OCI-LY7 (cell line): ENCODE results near the gene TMEM273. TPM values are rescaled to one million over a fixed set of nuclear protein-coding genes. Genes with fewer than 3 reads are reported as not detected.
A peak's percentile ranks its signal among the peaks of the same experiment; 100 is the strongest.

ENCODE experiments used
- BruUV-seq: library from RNA; stranded (reverse); fragments of 400-500 nt; replicated peaks from 2 replicates; lab custom pipeline; 2021; lab: Mats Ljungman, UMichigan
- CTCF ChIA-PET: fragments of 300-600 bp; sonication (Branson Sonifier 250); formaldehyde crosslinking; loops from one replicate; lab custom pipeline; 2022; ENCODE audit warnings: antibody characterized with exemption; ENCODE audit not compliant: unreplicated experiment; lab: Charles Lee
- POLR2A ChIA-PET: fragments of 300-600 bp; sonication (Branson Sonifier 250); formaldehyde crosslinking; loops from one replicate; lab custom pipeline; 2022; ENCODE audit warnings: antibody characterized with exemption; lab: Charles Lee
- DNase-seq: peaks from one replicate; pipeline ENCODE4 v3.0.0-alpha.2; 2015; ENCODE audit warnings: low spot score
- H2AFZ ChIP-seq: fragments of 200-600 bp; sonication (generic), shearing (Covaris generic); 2 replicates; pipeline ENCODE4 v1.6.1; 2014; ENCODE audit warnings: mild to moderate bottlenecking, antibody characterized with exemption, low read length, moderate library complexity
- H3K27ac ChIP-seq: fragments of 200-600 bp; sonication (generic); 2 replicates; pipeline ENCODE4 v1.5.1; 2014; ENCODE audit warnings: mixed run types, low read depth, mild to moderate bottlenecking, moderate library complexity, low read length, inconsistent platforms; ENCODE audit not compliant: poor library complexity, severe bottlenecking
- H3K36me3 ChIP-seq: fragments of 200-600 bp; sonication (generic); 2 replicates; pipeline ENCODE4 v1.6.1; 2014; ENCODE audit warnings: mild to moderate bottlenecking, antibody characterized with exemption, low read length, moderate library complexity, mixed read lengths; ENCODE audit not compliant: insufficient read depth
- H3K4me1 ChIP-seq: fragments of 200-600 bp; sonication (generic); 2 replicates; pipeline ENCODE4 v1.5.1; 2014; ENCODE audit warnings: mild to moderate bottlenecking, low read length; ENCODE audit not compliant: insufficient read depth, poor library complexity, severe bottlenecking
- H3K4me2 ChIP-seq: fragments of 200-600 bp; sonication (generic); 2 replicates; pipeline ENCODE4 v1.6.1; 2014; ENCODE audit warnings: mild to moderate bottlenecking, low read length
- H3K4me3 ChIP-seq: fragments of 200-600 bp; sonication (generic); 2 replicates; pipeline ENCODE4 v1.5.1; 2014; ENCODE audit warnings: mild to moderate bottlenecking, low read depth, low read length; ENCODE audit not compliant: poor library complexity, severe bottlenecking
- H3K79me2 ChIP-seq: fragments of 200-600 bp; sonication (generic); 2 replicates; pipeline ENCODE4 v1.6.1; 2016; ENCODE audit warnings: low read depth, mild to moderate bottlenecking, low read length, moderate library complexity, mixed read lengths; ENCODE audit not compliant: insufficient read depth
- H3K9me2 ChIP-seq: fragments of 200-600 bp; sonication (generic); 2 replicates; pipeline ENCODE4 v1.6.1; 2016; ENCODE audit warnings: mild to moderate bottlenecking, low read length, mixed read lengths; ENCODE audit not compliant: insufficient read depth
- H3K9me3 ChIP-seq: fragments of 200-600 bp; sonication (generic); 2 replicates; pipeline ENCODE4 v1.6.1; 2014; ENCODE audit warnings: mild to moderate bottlenecking, mixed run types, low read length, mixed read lengths
- H4K20me1 ChIP-seq: fragments of 200-600 bp; sonication (generic); 2 replicates; pipeline ENCODE4 v1.6.1; 2014; ENCODE audit warnings: mild to moderate bottlenecking, antibody characterized with exemption, low read length, moderate library complexity, mixed read lengths; ENCODE audit not compliant: insufficient read depth
- CTCF ChIP-seq: fragments of 200-600 bp; sonication (generic); conservative IDR thresholded peaks from 2 replicates; pipeline ENCODE4 v1.5.1; 2014; ENCODE audit warnings: mild to moderate bottlenecking, antibody characterized with exemption, low read length, moderate library complexity, mixed read lengths
- EZH2phosphoT487 ChIP-seq: fragments of 200-600 bp; sonication (generic); IDR thresholded peaks from 2 replicates; pipeline ENCODE4 v1.6.1; 2018; ENCODE audit warnings: low read depth, borderline replicate concordance, mild to moderate bottlenecking, mixed run types, antibody characterized with exemption, low read length, moderate library complexity, mixed read lengths
- intact Hi-C: fragments of 100-400 bp; cut with micrococcal nuclease; formaldehyde crosslinking; loops from one replicate; pipeline ENCODE4 v1.10.0; 2022; ENCODE audit not compliant: unreplicated experiment
- total RNA-seq, 2 experiments: library from RNA; depleted of rRNA in 1 of 2; stranded (reverse); fragments of >200 nt in 1 of 2; shearing (Covaris generic) in 1 of 2; gene quantifications; 2 replicates each; pipeline ENCODE4 v1.2.3, GENCODE V29; 2014 to 2022

The TMEM273 gene
- total RNA-seq, 2 experiments from 2014 or later, result 0.82 to 1.8 TPM

GRCh38 chr10:49173201-49173772, 14.9 kb downstream of the TMEM273 start:
- ChIA-PET CTCF (no interaction called here), POLR2A (interaction anchor here (0.7 kb wide), 1 partner anchor 29 kb away, joined by 3 read pairs; no protein-coding TSS in a partner anchor)
- no TSS peak for BruUV-seq
- Histone ChIP-seq H4K20me1 (no peaks in the 10 kb centered on the region), H3K9me3 (no peaks in the 10 kb centered on the region), H3K79me2 (no peaks in the 10 kb centered on the region), H3K4me2 (no peak overlapping the region), H3K9me2 (no peaks in the 10 kb centered on the region), H3K27ac (no peak overlapping the region), H2AFZ (no peak overlapping the region), H3K36me3 (no peaks in the 10 kb centered on the region), H3K4me1 (peaks cover 26% of the 10 kb centered on the region), H3K4me3 (no peak overlapping the region)
- TF ChIP-seq CTCF (no peak), EZH2phosphoT487 (no peak)
- no peak for DNase-seq
- intact Hi-C loops, result no loop called here

DNA sequence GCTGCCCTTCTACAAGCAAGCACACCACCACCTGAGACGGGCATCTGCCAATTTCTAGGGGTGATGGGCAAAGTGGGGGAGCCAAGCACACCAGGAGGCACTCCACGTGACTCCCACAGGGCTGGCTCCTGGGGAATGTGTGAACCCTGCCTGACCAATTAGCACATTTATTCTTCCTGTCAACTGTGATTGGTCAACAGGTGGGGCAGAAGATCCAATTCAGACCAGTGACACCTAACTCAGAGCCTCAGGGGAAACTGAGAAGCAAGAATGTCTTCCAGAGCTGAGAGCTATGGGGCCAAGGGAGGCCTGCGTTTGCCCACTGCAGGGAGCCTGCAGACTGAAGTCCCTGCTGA, 15.4 kb downstream of the TMEM273 start:
- CTCF ChIA-PET, result no interaction called here
- H3K9me2 ChIP-seq, result no peaks in the 10 kb centered on the region
- no peak overlapping the region for H2AFZ ChIP-seq
- POLR2A ChIA-PET, result interaction anchor here (0.7 kb wide), 1 partner anchor 239 kb away, joined by 3 read pairs; no protein-coding TSS in a partner anchor
- no peak for DNase-seq
- no peaks in the 10 kb centered on the region for H3K9me3 ChIP-seq
- H3K4me1 ChIP-seq, result peaks cover 26% of the 10 kb centered on the region
- H3K4me3 ChIP-seq, result no peak overlapping the region
- no peaks in the 10 kb centered on the region for H4K20me1 ChIP-seq
- TF ChIP-seq CTCF (no peak), EZH2phosphoT487 (no peak)
- BruUV-seq, result no TSS peak
- H3K27ac ChIP-seq, result no peak overlapping the region
- intact Hi-C loops, result no loop called here
- H3K79me2 ChIP-seq, result no peaks in the 10 kb centered on the region
- no peaks in the 10 kb centered on the region for H3K36me3 ChIP-seq
- H3K4me2 ChIP-seq, result no peak overlapping the region

- no peaks in the 10 kb centered on the region for H3K9me2 ChIP-seq
- no peaks in the 10 kb centered on the region for H4K20me1 ChIP-seq
- H3K4me3 ChIP-seq, result no peak overlapping the region
- ChIA-PET POLR2A (interaction anchor here (0.7 kb wide), 1 partner anchor 239 kb away, joined by 3 read pairs; no protein-coding TSS in a partner anchor), CTCF (no interaction called here)
- H2AFZ ChIP-seq, result no peak overlapping the region
- no TSS peak for BruUV-seq
- intact Hi-C loops, result no loop called here
- H3K36me3 ChIP-seq, result no peaks in the 10 kb centered on the region
- TF ChIP-seq CTCF (no peak), EZH2phosphoT487 (no peak)
- no peaks in the 10 kb centered on the region for H3K79me2 ChIP-seq
- H3K4me2 ChIP-seq, result peak overlapping the region; percentile 10
- peaks cover 23% of the 10 kb centered on the region for H3K4me1 ChIP-seq
- H3K27ac ChIP-seq, result no peak overlapping the region
- DNase-seq, result peak; percentile 44
- no peaks in the 10 kb centered on the region for H3K9me3 ChIP-seq
Observed at GRCh38 chr10:49172061-49172776, 16.0 kb downstream of the TMEM273 start.
